Measurements from ENCODE around the gene ALDH1A3. TPM values are rescaled to one million over a fixed set of nuclear protein-coding genes. Genes with fewer than 3 reads are reported as not detected.

The ALDH1A3 gene
- total RNA-seq, 1 experiment from 2014 or later = 215 TPM

DNA sequence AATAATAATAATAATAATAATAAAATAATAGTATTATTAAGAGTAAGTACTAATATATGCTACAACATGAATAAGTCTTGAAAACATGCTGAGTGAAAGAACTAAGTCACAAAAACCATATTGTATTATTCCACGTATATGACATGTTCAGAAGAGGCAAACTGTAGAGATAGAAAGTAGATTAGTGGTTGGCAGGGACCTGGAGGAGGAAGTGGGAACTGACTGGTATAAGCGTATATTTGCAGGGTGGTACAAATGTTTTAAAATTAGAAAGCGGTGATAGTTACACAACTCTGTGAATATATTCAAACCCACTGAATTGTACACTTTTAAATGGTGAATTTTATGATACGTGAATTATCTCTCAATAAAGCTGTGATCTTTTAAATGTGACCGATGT, 72.3 kb downstream of the ALDH1A3 start:
- no peak for DNase-seq (ENCODE audit: low read depth)

DNA sequence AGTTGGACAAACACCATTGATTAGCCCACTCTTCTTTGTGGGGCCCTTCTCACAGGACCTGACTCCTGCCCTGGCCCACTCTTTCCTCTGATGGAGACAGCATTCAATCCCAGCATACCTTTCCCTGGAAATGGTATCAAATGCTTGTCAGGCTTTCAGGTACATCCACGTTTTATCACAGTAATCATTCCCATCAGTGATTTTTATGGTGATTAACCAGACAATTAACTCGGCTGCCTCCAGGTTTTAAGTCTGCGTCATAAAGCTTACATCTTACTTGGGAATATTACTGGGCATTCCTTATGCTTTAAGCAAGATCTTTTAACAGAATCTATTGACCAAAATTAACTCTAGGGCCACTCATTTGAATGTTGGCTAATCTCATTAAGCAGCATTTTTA, 72.9 kb downstream of the ALDH1A3 start:
- DNase-seq (ENCODE audit: low read depth) = no peak

DNA sequence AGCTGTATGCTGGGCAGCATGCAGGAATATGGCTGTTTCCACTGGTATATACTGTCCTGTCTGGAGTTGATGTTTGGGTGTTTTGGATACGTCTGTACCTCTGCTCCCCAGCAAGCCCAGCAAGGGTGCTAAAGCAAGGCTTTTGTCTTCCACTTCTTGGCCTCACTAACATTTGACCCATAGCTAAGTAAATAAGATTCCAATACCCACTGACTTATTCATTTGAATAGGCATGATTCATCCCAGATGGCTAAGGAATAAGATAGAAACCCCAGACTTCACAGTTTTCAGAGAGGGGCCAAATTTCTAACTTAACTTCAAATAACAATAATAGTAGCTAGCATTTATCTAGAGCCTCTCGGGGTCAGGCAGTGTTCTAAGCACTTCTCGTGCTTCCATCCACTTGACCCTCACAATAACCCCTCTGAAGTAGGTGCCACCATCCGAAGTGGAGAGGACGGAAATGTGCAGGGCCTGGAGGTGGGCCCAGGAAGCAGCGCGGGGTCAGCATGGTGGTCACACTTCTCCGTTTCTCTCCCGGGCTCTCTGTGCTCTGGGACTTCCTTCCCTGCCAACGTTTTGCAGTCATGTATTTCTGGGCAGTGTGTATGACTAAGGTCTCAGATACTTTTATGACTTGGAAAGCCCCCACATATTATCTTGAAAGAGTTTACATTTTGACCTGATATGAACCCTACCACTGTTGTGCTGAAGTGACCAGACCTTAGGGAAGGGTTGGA, 78.9 kb downstream of the ALDH1A3 start:
- peak; percentile 78 for DNase-seq (ENCODE audit: low read depth)

DNA sequence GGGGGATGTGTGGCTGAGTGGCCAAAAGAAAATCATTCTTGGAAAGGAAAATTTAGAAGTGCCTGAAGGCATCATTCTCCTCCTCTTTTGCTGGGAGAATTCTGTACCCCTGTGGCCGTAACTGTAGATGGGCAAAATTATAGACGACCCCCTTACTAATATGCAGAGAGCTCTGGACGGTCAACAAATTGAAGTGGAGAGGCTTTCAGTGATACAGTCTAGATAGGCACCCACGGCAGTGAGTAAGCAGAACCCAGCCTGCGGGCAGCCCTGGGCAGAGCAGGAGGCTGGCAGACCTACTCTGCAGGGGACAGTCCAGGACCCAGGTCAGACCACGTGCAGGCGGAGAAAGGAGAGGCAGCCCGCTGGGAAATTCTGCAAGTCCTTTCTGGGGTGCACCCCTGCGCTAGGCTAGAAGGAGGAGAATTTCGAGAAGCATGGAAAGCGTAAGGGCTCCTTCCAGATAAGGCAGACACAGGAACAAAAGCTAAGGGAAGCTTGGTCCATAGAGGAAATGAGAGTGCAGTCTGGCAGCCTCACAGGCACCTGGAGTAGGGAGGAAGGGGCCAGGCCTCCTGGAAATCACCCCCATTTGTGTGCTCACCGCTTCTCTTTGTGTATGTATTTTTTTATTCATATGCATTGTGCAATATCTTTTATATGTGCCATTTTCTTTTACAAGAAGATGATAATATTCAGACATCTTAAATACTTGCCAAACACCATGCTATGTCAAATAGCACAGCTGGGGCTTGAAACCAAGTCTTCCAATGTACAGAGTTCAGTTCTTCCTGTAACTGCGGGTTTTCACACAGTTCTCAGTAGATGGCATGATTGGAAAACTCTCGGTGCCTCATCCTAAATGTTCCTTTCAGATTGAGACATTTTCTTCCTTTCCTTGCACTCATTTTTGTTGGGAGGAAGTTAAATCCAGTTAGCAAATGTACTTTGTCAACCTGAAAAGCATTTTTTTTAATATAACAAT, 79.7 kb downstream of the ALDH1A3 start:
- peak; percentile 76 for DNase-seq (ENCODE audit: low read depth)

Other genes with a start within 250 kb of the ALDH1A3 start
- gene LRRK1, start 39.5 kb downstream of the ALDH1A3 start, total RNA-seq (2014; rRNA removed; shearing (Covaris generic)) = 7.1 and 7.2 TPM in 2 replicates